ENCODE data around the gene GNAQ. TPM values are rescaled to one million over a fixed set of nuclear protein-coding genes. Genes with fewer than 3 reads are reported as not detected.

The GNAQ gene
- total RNA-seq, 4 donors from 2014 or later: 35.4 to 95.7 (median 52.3) TPM

- intact Hi-C loops (cut with DNase I; ENCODE audit: low total_unique reads): no loop called here
These were observed 8.4 kb downstream of the GNAQ start for GRCh38 chr9:78023003-78023741.

DNA sequence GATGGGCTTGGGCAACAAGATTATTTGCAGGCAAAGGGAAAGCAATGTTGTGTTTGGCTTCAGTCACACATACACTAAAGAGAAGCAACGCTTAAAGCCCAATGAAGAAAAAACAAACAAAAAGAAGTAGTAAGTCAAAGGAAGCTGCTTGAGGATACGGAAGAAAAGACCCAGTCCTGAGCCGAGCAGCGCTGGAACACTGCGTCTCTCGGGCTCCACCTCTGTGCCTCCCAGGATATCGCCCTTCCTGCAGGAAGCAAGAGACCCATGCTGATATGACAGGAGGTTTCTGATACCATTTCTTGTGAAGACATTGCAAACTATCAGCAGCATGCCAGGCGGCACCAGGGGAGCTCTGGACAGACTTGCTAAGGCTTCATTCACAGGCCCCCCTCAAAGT, 9.9 kb downstream of the GNAQ start:
- Histone ChIP-seq H3K4me1 (peaks cover 3 to 10% of the 10 kb centered on the region in 2 donors), H3K4me3 (no peak overlapping the region), H3K27me3 (no peaks in the 10 kb centered on the region), H3K9me3 (no peaks in the 10 kb centered on the region), H3K36me3 (no peaks in the 10 kb centered on the region), H3K27ac (no peak overlapping the region)
- DNase-seq: no peak
- intact Hi-C loops (cut with DNase I; ENCODE audit: low total_unique reads): no loop called here
- TF ChIP-seq CTCF (IDR thresholded peaks at IDR 0.05): no peak
- TF ChIP-seq POLR2A (IDR thresholded peaks at IDR 0.05): no peak

More at GRCh38 chr9:78023003-78023741, 8.4 kb downstream of the GNAQ start:
- Histone ChIP-seq H3K27me3 (no peaks in the 10 kb centered on the region), H3K4me3 (no peak overlapping the region), H3K27ac (peak overlapping the region in 1 of 2 donors; percentile 17), H3K9me3 (no peaks in the 10 kb centered on the region), H3K4me1 (peaks cover 3 to 8% of the 10 kb centered on the region in 2 donors), H3K36me3 (no peaks in the 10 kb centered on the region)
- no peak for DNase-seq
- TF ChIP-seq POLR2A (IDR thresholded peaks at IDR 0.05) (no peak), CTCF (IDR thresholded peaks at IDR 0.05) (no peak)

- H3K27ac ChIP-seq: peak overlapping the region in 1 of 2 donors; percentile 14
- no peaks in the 10 kb centered on the region for H3K36me3 ChIP-seq
- no peaks in the 10 kb centered on the region for H3K9me3 ChIP-seq
- DNase-seq: no peak
- peaks cover 0 to 4% of the 10 kb centered on the region in 2 donors for H3K4me1 ChIP-seq
- H3K4me3 ChIP-seq: no peak overlapping the region
- TF ChIP-seq CTCF (IDR thresholded peaks at IDR 0.05) (no peak), POLR2A (IDR thresholded peaks at IDR 0.05) (no peak)
- intact Hi-C loops (cut with DNase I; ENCODE audit: low total_unique reads): no loop called here
- H3K27me3 ChIP-seq: no peaks in the 10 kb centered on the region
These were observed 14.4 kb downstream of the GNAQ start for GRCh38 chr9:78017190-78017693.

DNA sequence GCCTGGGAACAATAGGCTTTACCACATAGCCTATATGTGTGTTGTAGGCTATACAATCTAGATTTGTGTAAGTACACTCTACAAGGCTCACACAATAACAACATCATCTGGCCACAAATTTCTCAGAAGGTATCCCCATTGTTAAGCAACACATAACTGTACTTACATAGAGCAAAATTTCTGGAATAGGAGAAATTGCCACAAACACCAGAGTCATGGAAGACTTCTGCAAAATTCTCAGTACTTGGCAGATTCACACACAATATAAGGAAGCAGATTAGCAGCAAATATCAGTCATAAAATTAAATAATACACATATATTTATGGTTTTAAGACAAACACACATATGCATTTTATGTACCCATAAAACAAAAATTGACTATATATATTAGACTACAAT, 16.4 kb downstream of the GNAQ start:
- Histone ChIP-seq H3K4me3 (no peak overlapping the region), H3K4me1 (peaks cover 4 to 6% of the 10 kb centered on the region in 2 donors), H3K36me3 (no peaks in the 10 kb centered on the region), H3K9me3 (no peaks in the 10 kb centered on the region), H3K27ac (no peak overlapping the region), H3K27me3 (no peaks in the 10 kb centered on the region)
- TF ChIP-seq POLR2A (IDR thresholded peaks at IDR 0.05) (no peak), CTCF (IDR thresholded peaks at IDR 0.05) (no peak)
- intact Hi-C loops (cut with DNase I; ENCODE audit: low total_unique reads): no loop called here
- no peak for DNase-seq

- no peak for DNase-seq
- no peaks in the 10 kb centered on the region for H3K36me3 ChIP-seq
- H3K9me3 ChIP-seq: no peaks in the 10 kb centered on the region
- TF ChIP-seq POLR2A (IDR thresholded peaks at IDR 0.05): no peak
- no peak for TF ChIP-seq CTCF (IDR thresholded peaks at IDR 0.05)
- H3K27me3 ChIP-seq: no peaks in the 10 kb centered on the region
- no peak overlapping the region for H3K4me3 ChIP-seq
- H3K27ac ChIP-seq: no peak overlapping the region
- H3K4me1 ChIP-seq: peaks cover 4 to 6% of the 10 kb centered on the region in 2 donors
- intact Hi-C loops (cut with DNase I; ENCODE audit: low total_unique reads): no loop called here
These were observed 16.8 kb downstream of the GNAQ start for GRCh38 chr9:78014776-78015175.
